Fibroblast of lung (primary cell): ENCODE data around the gene KNOP1. TPM values are rescaled to one million over a fixed set of nuclear protein-coding genes. Genes with fewer than 3 reads are reported as not detected.

Experiments used
- DNase-seq, 2 donors: peaks; one replicate each; pipeline versions ENCODE4 v3.0.0 to v3.0.0-alpha.2; 2010; ENCODE audit warnings: low read depth in 2 of 2
- H2AFZ ChIP-seq: 2 replicates; pipeline ENCODE4 v1.5.1; 2012; ENCODE audit warnings: low read length, control low read depth, inconsistent platforms
- H3K27ac ChIP-seq: 2 replicates; pipeline ENCODE4 v1.5.1; 2011; ENCODE audit warnings: low read length, control low read depth; ENCODE audit not compliant: insufficient read depth
- H3K27me3 ChIP-seq: 2 replicates; pipeline ENCODE4 v1.5.1; 2011; ENCODE audit warnings: mild to moderate bottlenecking, low read length; ENCODE audit not compliant: control insufficient read depth, insufficient read depth
- H3K36me3 ChIP-seq: 2 replicates; pipeline ENCODE4 v1.5.1; 2011; ENCODE audit warnings: low read length; ENCODE audit not compliant: control insufficient read depth, insufficient read depth
- H3K4me1 ChIP-seq: 2 replicates; pipeline ENCODE4 v1.5.1; 2011; ENCODE audit warnings: low read length; ENCODE audit not compliant: control insufficient read depth, insufficient read depth; ENCODE audit errors: extremely low read depth
- H3K4me2 ChIP-seq: 2 replicates; pipeline ENCODE4 v1.5.1; 2011; ENCODE audit warnings: low read length, control low read depth; ENCODE audit not compliant: insufficient read depth; ENCODE audit errors: extremely low read depth
- H3K4me3 ChIP-seq, 4 experiments: fragments of 200-600 bp in 1 of 4; sonication (generic) in 1 of 4; replicated peaks in 1 of 4; 2 replicates each; pipeline ENCODE4 v1.5.1; 2011 to 2016; ENCODE audit warnings: low read length in 4 of 4, low read depth in 3 of 4, mild to moderate bottlenecking in 3 of 4, control low read depth in 2 of 4, inconsistent platforms in 1 of 4, mixed read lengths in 1 of 4; ENCODE audit not compliant: insufficient read depth in 1 of 4; ENCODE audit errors: control extremely low read depth in 1 of 4
- H3K79me2 ChIP-seq: 2 replicates; pipeline ENCODE4 v1.5.1; 2012; ENCODE audit warnings: mild to moderate bottlenecking, low read length, inconsistent platforms; ENCODE audit not compliant: control insufficient read depth, insufficient read depth
- H3K9ac ChIP-seq: 2 replicates; pipeline ENCODE4 v1.5.1; 2011; ENCODE audit warnings: mild to moderate bottlenecking, low read length, control low read depth; ENCODE audit not compliant: insufficient read depth
- H3K9me3 ChIP-seq: 2 replicates; pipeline ENCODE4 v1.5.1; 2012; ENCODE audit warnings: low read depth, low read length; ENCODE audit not compliant: control insufficient read depth, insufficient read depth
- H4K20me1 ChIP-seq: 2 replicates; pipeline ENCODE4 v1.5.1; 2011; ENCODE audit warnings: low read length; ENCODE audit not compliant: control insufficient read depth, insufficient read depth; ENCODE audit errors: extremely low read depth
- CTCF ChIP-seq, 2 donors: IDR thresholded peaks in 1 of 2; conservative IDR thresholded peaks in 1 of 2; 1 replicate in 1 of 2; 2 replicates in 1 of 2; pipeline ENCODE4 v1.5.1; 2011 to 2012; ENCODE audit warnings: low read length in 2 of 2, control low read depth in 1 of 2, inconsistent platforms in 1 of 2, low read depth in 1 of 2, mild to moderate bottlenecking in 1 of 2
- EZH2 ChIP-seq: IDR thresholded peaks from 2 replicates; pipeline ENCODE4 v1.5.1; 2012; ENCODE audit warnings: low read length, control low read depth, mild to moderate bottlenecking; ENCODE audit errors: missing control alignments
- polyA plus RNA-seq, 2 donors: library from polyadenylated mRNA; depleted of rRNA in 1 of 2; stranded (reverse) in 1 of 2; unstranded in 1 of 2; fragments of >200 nt; gene quantifications; 2 replicates each; pipeline ENCODE4 v1.2.1, GENCODE V29; 2011 to 2012; ENCODE audit warnings: missing spikeins in 1 of 2
- total RNA-seq: library from RNA; depleted of rRNA; stranded (reverse); fragments of >200 nt; gene quantifications from 2 replicates; pipeline ENCODE4 v1.2.1, GENCODE V29; 2014

The KNOP1 gene
- total and polyA plus RNA-seq, 2 donors (not counting 1 experiment from before 2014, with no cell fraction given): 7.8 to 12.1 TPM

DNA sequence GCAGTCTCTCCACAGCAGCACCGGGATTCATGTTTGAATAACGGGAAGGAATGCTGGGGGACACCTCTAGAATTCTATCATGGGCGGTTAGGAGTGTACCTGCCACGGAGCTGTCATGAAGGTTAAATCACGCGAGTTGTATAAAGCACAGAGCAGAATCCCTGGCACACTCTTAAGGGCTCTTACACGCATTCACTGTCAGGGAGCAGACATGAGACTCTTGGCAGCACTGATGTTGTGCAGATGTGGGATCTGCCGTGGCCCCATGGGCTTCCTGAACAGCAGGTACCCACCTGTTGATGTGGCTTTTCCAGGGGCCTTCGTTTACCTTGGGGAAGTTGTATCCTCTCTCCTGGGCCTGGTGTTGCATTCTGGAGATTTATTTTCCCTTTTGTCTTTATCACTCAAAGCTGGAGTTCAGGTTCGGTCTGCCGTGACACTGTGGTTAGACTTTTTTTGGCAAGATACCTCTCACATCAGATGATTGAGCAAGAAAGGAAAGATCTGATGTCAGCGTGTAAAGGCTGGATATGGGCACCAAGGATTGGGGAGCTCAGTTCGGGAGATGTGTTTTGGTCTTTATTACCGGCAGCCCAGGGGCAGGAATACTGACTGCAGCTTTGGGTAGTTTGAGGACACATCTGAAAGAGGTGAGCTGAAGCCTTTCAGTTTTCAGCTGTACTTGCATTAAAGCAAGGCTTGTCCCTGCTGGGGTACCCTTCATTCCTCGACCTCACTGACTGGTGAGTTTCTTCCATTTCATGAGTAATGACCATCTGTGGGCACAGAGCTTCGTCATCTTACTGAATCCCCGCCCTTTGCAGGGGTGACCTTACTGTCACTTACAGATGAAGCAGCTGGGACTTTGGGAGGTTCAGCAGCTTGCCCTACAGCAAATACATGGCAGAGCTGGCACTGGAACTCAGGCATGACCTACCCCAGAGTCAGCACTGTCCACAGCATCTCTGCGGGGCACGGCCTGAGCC lies 19.3 kb downstream of the KNOP1 start:
- Histone ChIP-seq H3K27me3 (no peaks in the 10 kb centered on the region), H3K4me3 (no peak overlapping the region), H3K4me1 (peaks cover 20% of the 10 kb centered on the region), H3K9me3 (no peaks in the 10 kb centered on the region), H3K27ac (no peak overlapping the region), H2AFZ (no peak overlapping the region), H3K79me2 (no peaks in the 10 kb centered on the region), H3K9ac (no peak overlapping the region), H3K36me3 (peaks cover 4% of the 10 kb centered on the region), H3K4me2 (no peak overlapping the region), H4K20me1 (no peaks in the 10 kb centered on the region)
- TF ChIP-seq EZH2 (no peak), CTCF (conservative IDR thresholded peaks at IDR 0.05 in 1 of 2, IDR thresholded peaks at IDR 0.05 in 1 of 2; ENCODE audit: low read depth in 1 of 2, low read length in 2 of 2) (no peak)
- DNase-seq: peak; percentile 32 to 65

GRCh38 chr16:19697756-19698318 lies 20.2 kb downstream of the KNOP1 start:
- no peak overlapping the region for H3K4me3 ChIP-seq
- peaks cover 5% of the 10 kb centered on the region for H3K36me3 ChIP-seq
- H3K27me3 ChIP-seq: no peaks in the 10 kb centered on the region
- H3K4me2 ChIP-seq: no peak overlapping the region
- no peak overlapping the region for H2AFZ ChIP-seq
- no peak overlapping the region for H3K27ac ChIP-seq
- TF ChIP-seq EZH2 (no peak), CTCF (conservative IDR thresholded peaks at IDR 0.05 in 1 of 2, IDR thresholded peaks at IDR 0.05 in 1 of 2; ENCODE audit: low read depth in 1 of 2, low read length in 2 of 2) (no peak)
- no peaks in the 10 kb centered on the region for H3K79me2 ChIP-seq
- no peaks in the 10 kb centered on the region for H3K9me3 ChIP-seq
- H4K20me1 ChIP-seq: no peaks in the 10 kb centered on the region
- DNase-seq: no peak
- H3K4me1 ChIP-seq: peaks cover 20% of the 10 kb centered on the region
- H3K9ac ChIP-seq: no peak overlapping the region

DNA sequence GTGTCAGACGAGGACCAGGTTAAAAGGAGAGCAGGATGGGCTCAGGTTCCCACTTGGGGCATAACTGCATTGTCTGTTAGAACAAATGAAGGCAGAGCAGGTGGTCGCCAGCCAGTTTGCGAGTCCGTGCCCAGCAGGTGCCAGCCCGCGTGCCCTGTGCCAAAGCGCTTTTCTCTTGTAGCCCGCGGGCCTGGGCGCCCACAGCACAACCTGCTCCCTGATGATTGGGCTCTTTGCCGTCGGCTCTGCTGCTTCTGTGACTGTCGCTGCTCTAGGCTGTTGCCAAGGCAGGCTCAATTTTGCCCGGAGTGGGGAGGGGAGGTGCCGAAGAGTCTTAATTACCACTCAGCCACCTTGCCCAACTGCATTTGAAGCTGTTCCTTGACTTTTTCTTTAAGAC lies 21.1 kb downstream of the KNOP1 start:
- DNase-seq: no peak
- no peak overlapping the region for H3K4me2 ChIP-seq
- no peak overlapping the region for H3K4me3 ChIP-seq
- TF ChIP-seq EZH2 (no peak), CTCF (conservative IDR thresholded peaks at IDR 0.05 in 1 of 2, IDR thresholded peaks at IDR 0.05 in 1 of 2; ENCODE audit: low read depth in 1 of 2, low read length in 2 of 2) (no peak)
- H3K27me3 ChIP-seq: no peaks in the 10 kb centered on the region
- peaks cover 20% of the 10 kb centered on the region for H3K4me1 ChIP-seq
- H3K9ac ChIP-seq: peak overlapping the region; percentile 60
- no peaks in the 10 kb centered on the region for H4K20me1 ChIP-seq
- no peak overlapping the region for H2AFZ ChIP-seq
- H3K27ac ChIP-seq: peak overlapping the region; percentile 82
- H3K79me2 ChIP-seq: no peaks in the 10 kb centered on the region
- peaks cover 6% of the 10 kb centered on the region for H3K36me3 ChIP-seq
- no peaks in the 10 kb centered on the region for H3K9me3 ChIP-seq
